SU-DHL-6 (cell line): ENCODE measurements around the gene PGGHG.

Experiments used
- H2AFZ ChIP-seq: fragments of 200-600 bp; sonication (generic); 2 replicates; pipeline ENCODE4 v1.6.1; 2014; ENCODE audit warnings: low read depth, mild to moderate bottlenecking, moderate library complexity, mixed read lengths, antibody characterized with exemption, low read length; ENCODE audit not compliant: severe bottlenecking
- H3F3A ChIP-seq: fragments of 200-600 bp; shearing (Covaris generic); 2 replicates; pipeline ENCODE4 v1.6.0; 2016; ENCODE audit warnings: antibody characterized with exemption, mild to moderate bottlenecking; ENCODE audit not compliant: insufficient read depth
- H3K27ac ChIP-seq: fragments of 200-600 bp; sonication (generic); 2 replicates; pipeline ENCODE4 v1.5.1; 2016; ENCODE audit warnings: low read depth, mild to moderate bottlenecking, low read length, moderate library complexity, mixed read lengths
- H3K27me3 ChIP-seq: fragments of 200-600 bp; sonication (generic), shearing (Covaris generic); 2 replicates; pipeline ENCODE4 v1.6.0; 2014; ENCODE audit warnings: mild to moderate bottlenecking, low read length
- H3K36me3 ChIP-seq: fragments of 200-600 bp; sonication (generic); 2 replicates; pipeline ENCODE4 v1.6.1; 2014; ENCODE audit warnings: mild to moderate bottlenecking, low read length, mixed read lengths
- H3K4me2 ChIP-seq: fragments of 300-600, 200-600 bp; shearing (Covaris generic), sonication (generic); 2 replicates; pipeline ENCODE4 v1.6.0; 2014; ENCODE audit warnings: low read length, low read depth, mild to moderate bottlenecking; ENCODE audit not compliant: poor library complexity, severe bottlenecking
- H3K4me3 ChIP-seq: fragments of 200-600 bp; sonication (generic); 2 replicates; pipeline ENCODE4 v1.5.1; 2014; ENCODE audit warnings: antibody characterized with exemption, low read length, mild to moderate bottlenecking, mixed read lengths; ENCODE audit not compliant: insufficient read depth, poor library complexity, severe bottlenecking
- H3K79me2 ChIP-seq: fragments of 200-600 bp; sonication (generic); 2 replicates; pipeline ENCODE4 v1.6.1; 2014; ENCODE audit warnings: mild to moderate bottlenecking, low read length, moderate library complexity; ENCODE audit not compliant: insufficient read depth
- H3K9ac ChIP-seq: fragments of 200-600 bp; sonication (generic); 2 replicates; pipeline ENCODE4 v1.7.0; 2014; ENCODE audit warnings: mild to moderate bottlenecking, low read length
- H3K9me2 ChIP-seq: fragments of 200-600 bp; sonication (generic); replicated peaks from 2 replicates; pipeline ENCODE4 v1.6.1; 2014; ENCODE audit warnings: low read length; ENCODE audit not compliant: insufficient read depth
- H3K9me3 ChIP-seq: fragments of 200-600 bp; sonication (generic); 2 replicates; pipeline ENCODE4 v1.6.1; 2014; ENCODE audit warnings: low read length, mixed read lengths; ENCODE audit not compliant: insufficient read depth
- H4K20me1 ChIP-seq: fragments of 200-600 bp; sonication (generic); 2 replicates; pipeline ENCODE4 v1.6.1; 2014; ENCODE audit warnings: low read depth, mild to moderate bottlenecking, antibody characterized with exemption, low read length, moderate library complexity, mixed read lengths
- EZH2phosphoT487 ChIP-seq: fragments of 200-600 bp; sonication (generic), shearing (Covaris generic); conservative IDR thresholded peaks from 2 replicates; pipeline ENCODE4 v1.6.1; 2018; ENCODE audit warnings: mild to moderate bottlenecking, antibody characterized with exemption, low read length, moderate library complexity, mixed read lengths
- TF ChIP-seq, protein P1 (sequence below): fragments of 200-600 bp; sonication (generic); IDR thresholded peaks from one replicate; pipeline ENCODE4 v1.5.1; 2017; ENCODE audit warnings: antibody characterized with exemption, mild to moderate bottlenecking, low read length, moderate library complexity; ENCODE audit not compliant: insufficient read depth, poor library complexity, severe bottlenecking

The PGGHG gene

DNA sequence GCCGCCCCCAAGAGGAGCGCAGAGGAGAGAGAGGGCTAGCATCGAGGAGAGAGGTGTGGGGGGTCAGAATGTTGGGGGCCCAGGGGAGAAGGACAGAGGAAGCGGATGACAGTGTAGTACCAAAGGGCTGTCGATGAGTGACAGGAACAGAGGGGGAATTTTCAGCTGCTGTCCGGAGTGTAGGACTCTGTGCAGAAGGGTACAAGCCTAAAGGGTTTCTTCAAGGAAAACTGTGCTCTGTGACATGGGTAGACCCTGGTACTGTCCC, 16.1 kb upstream of the PGGHG start:
- Histone ChIP-seq H3K9me2 (no peaks in the 10 kb centered on the region), H3K27me3 (no peaks in the 10 kb centered on the region), H3K4me3 (no peak overlapping the region), H3K9me3 (no peaks in the 10 kb centered on the region), H3K27ac (no peak overlapping the region), H3K79me2 (no peaks in the 10 kb centered on the region), H3K36me3 (no peaks in the 10 kb centered on the region), H3F3A (peaks cover 20% of the 10 kb centered on the region), H2AFZ (no peak overlapping the region), H3K9ac (no peak overlapping the region), H4K20me1 (no peaks in the 10 kb centered on the region), H3K4me2 (no peak overlapping the region)
- TF ChIP-seq, protein P1, sequence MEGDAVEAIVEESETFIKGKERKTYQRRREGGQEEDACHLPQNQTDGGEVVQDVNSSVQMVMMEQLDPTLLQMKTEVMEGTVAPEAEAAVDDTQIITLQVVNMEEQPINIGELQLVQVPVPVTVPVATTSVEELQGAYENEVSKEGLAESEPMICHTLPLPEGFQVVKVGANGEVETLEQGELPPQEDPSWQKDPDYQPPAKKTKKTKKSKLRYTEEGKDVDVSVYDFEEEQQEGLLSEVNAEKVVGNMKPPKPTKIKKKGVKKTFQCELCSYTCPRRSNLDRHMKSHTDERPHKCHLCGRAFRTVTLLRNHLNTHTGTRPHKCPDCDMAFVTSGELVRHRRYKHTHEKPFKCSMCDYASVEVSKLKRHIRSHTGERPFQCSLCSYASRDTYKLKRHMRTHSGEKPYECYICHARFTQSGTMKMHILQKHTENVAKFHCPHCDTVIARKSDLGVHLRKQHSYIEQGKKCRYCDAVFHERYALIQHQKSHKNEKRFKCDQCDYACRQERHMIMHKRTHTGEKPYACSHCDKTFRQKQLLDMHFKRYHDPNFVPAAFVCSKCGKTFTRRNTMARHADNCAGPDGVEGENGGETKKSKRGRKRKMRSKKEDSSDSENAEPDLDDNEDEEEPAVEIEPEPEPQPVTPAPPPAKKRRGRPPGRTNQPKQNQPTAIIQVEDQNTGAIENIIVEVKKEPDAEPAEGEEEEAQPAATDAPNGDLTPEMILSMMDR = no peak
- no peak for TF ChIP-seq EZH2phosphoT487

DNA sequence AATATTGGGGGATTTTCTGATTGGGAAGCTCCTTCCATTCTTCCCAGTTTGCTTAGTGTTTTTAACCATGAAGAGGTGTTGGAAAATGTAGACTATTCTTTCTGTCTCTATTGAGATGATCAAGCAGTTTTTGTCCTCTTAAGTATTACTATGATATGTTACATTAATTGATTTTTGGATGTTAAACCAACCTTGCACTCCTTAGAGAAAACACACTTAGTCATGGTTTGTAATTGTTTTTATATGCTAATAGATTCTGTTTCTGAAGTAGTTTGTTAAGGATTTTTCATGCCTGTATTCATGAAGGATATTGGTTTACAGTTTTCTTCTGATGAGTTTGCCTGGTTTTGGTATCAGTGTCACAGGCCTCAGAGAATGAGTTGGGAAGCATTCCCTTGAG, 12.7 kb upstream of the PGGHG start:
- Histone ChIP-seq H3K27ac (no peak overlapping the region), H3K9me2 (no peaks in the 10 kb centered on the region), H3K79me2 (no peaks in the 10 kb centered on the region), H3K9ac (no peak overlapping the region), H3K27me3 (no peaks in the 10 kb centered on the region), H4K20me1 (no peaks in the 10 kb centered on the region), H2AFZ (no peak overlapping the region), H3K4me3 (no peak overlapping the region), H3F3A (no peaks in the 10 kb centered on the region), H3K9me3 (no peaks in the 10 kb centered on the region), H3K36me3 (no peaks in the 10 kb centered on the region), H3K4me2 (no peak overlapping the region)
- TF ChIP-seq, protein P1 = no peak
- TF ChIP-seq EZH2phosphoT487 = no peak

DNA sequence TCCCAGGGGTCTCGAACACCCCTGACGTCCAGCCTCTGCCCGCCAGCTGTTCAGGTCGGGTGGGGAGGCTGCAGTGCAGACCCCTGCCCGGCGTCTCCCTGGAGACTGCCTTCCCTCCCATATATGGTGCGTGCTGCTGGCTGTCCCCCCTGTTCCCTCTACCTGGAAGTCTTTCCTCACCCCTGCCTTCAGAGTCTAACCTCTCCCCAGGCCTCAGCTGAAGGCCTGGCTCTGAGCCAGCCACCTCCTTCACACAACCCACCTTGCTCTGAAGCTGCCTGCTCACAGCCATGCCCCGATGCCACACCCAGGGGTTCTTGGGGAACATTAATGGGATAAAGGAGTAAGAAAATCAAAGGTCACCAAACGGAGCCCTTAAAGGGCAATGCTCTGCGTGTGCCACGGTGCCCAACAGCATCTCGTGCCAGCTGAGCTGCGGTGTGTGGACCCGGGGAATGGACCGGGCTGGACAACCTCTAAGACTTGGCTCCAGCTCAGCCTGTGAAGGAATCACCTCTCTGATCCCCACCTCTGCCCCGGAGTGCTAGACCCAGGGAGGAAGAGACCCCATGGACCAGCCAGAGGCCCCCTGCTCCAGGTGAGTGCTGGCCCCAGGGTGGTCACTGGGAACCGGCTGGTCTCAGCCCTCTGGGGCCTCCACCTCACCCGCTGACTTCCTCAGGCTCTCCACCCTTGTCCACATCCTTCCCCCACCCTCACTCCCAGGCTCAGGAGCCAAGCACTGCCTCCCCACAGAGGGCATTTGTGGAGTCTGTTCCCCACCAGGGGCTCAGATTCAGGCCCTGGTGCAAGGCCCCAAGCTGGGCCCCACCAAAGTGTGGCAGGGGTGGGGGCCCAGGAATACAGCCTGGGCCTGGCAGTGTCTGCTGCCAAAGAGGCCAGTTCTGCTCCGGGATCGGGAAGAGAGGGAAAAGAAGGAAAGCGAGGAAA, 10.7 kb upstream of the PGGHG start, which contains the start of gene NLRP6:
TSS of gene NLRP6 (plus strand) at position 407 of the 951 bp plus-strand sequence. CDS start at position 570, 163 bp downstream.
- no peaks in the 10 kb centered on the region for H4K20me1 ChIP-seq
- H3K36me3 ChIP-seq = no peaks in the 10 kb centered on the region
- H3K27me3 ChIP-seq = no peaks in the 10 kb centered on the region
- H3K4me2 ChIP-seq = no peak within 1 kb of the TSS
- H3K4me3 ChIP-seq = no peak within 1 kb of the TSS
- H3K27ac ChIP-seq = no peak within 1 kb of the TSS
- H3K9me2 ChIP-seq = no peaks in the 10 kb centered on the region
- H2AFZ ChIP-seq = no peak within 1 kb of the TSS
- TF ChIP-seq EZH2phosphoT487 = no peak
- TF ChIP-seq, protein P1 = no peak
- no peaks in the 10 kb centered on the region for H3F3A ChIP-seq
- no peak within 1 kb of the TSS for H3K9ac ChIP-seq
- no peaks in the 10 kb centered on the region for H3K9me3 ChIP-seq
- H3K79me2 ChIP-seq = no peaks in the 10 kb centered on the region
